Measurements from ENCODE around the gene ANKRD33B. TPM values are rescaled to one million over a fixed set of nuclear protein-coding genes. Genes with fewer than 3 reads are reported as not detected.

Gene ANKRD33B
- total RNA-seq, 1 experiment from 2014 or later: 10.9 TPM

DNA sequence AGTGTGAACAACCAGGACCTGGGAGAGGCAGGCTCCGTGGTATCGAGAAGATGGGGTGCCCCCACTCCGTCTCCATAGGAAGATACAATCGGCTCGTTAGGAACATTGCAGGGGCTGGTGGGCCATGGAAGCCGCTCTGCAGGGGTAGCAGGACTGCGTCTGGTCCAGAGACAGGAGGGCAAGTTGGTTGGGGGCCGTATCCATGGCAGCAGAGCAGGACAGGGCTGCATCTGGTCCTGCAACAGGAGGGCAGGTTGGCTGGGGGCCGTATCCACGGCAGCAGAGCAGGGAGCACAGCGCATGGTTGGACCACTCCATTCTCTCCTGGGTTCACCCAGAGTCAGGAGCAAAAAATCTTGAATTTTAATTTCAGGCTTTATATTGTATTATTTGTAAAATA, 98.2 kb downstream of the ANKRD33B start:
- no TSS peak for BruUV-seq (replicated peaks)
- no peaks in the 10 kb centered on the region for H3K79me2 ChIP-seq (ENCODE audit: insufficient read depth, low read length)
- no peak overlapping the region for H3K27ac ChIP-seq (ENCODE audit: low read depth, low read length)
- H3K36me3 ChIP-seq (ENCODE audit: control insufficient read depth in 1 of 2, insufficient read depth in 2 of 2, low read length in 2 of 2): no peaks in the 10 kb centered on the region
- H2AFZ ChIP-seq (ENCODE audit: low read depth, low read length, poor library complexity, severe bottlenecking): no peak overlapping the region
- no peak for ATAC-seq
- no peaks in the 10 kb centered on the region for H3K27me3 ChIP-seq (ENCODE audit: insufficient read depth, low read length)
- ChIA-PET CTCF (no interaction called here), RAD21 (ENCODE audit: low non-redundant PET in 1 of 2, low total read pairs in 2 of 2, uncharacterized antibody in 2 of 2, unreplicated experiment in 2 of 2) (no interaction called here), POLR2A (no interaction called here)
- H3K9ac ChIP-seq (ENCODE audit: low read length): no peak overlapping the region
- no peaks in the 10 kb centered on the region for H3K9me3 ChIP-seq (ENCODE audit: control insufficient read depth in 1 of 2, insufficient read depth in 1 of 2, low read depth in 1 of 2, low read length in 2 of 2)
- intact Hi-C loops (cut with micrococcal nuclease): no loop called here
- no peak for TF ChIP-seq YY1 (IDR thresholded peaks at IDR 0.05; ENCODE audit: extremely low read depth, insufficient replicate concordance, low read depth, low read length)
- no peak for TF ChIP-seq SRF (IDR thresholded peaks at IDR 0.05; ENCODE audit: low read depth)
- DNase-seq (ENCODE audit: low read depth, low spot score): no peak
- H3K9me2 ChIP-seq (ENCODE audit: insufficient read depth): no peaks in the 10 kb centered on the region
- H3K4me3 ChIP-seq (replicated peaks in 1 of 2; ENCODE audit: low read depth in 1 of 2, low read length in 2 of 2): no peak overlapping the region
- no peaks in the 10 kb centered on the region for H4K20me1 ChIP-seq (ENCODE audit: insufficient read depth)
- H3K4me2 ChIP-seq (ENCODE audit: low read length): no peak overlapping the region
- peaks cover 0 to 7% of the 10 kb centered on the region in 2 experiments; a peak in 2 of 4 replicates for H3K4me1 ChIP-seq (ENCODE audit: control insufficient read depth in 1 of 2, insufficient read depth in 2 of 2, low read length in 2 of 2)

- H3K4me1 ChIP-seq (ENCODE audit: control insufficient read depth in 1 of 2, insufficient read depth in 2 of 2, low read length in 2 of 2): peaks cover 0 to 15% of the 10 kb centered on the region in 2 experiments; a peak in 2 of 4 replicates
- no peak for TF ChIP-seq EZH2phosphoT487 (IDR thresholded peaks at IDR 0.05; ENCODE audit: borderline replicate concordance)
- no peak for TF ChIP-seq REST (IDR thresholded peaks at IDR 0.05; ENCODE audit: low read depth)
- TF ChIP-seq, protein P1, sequence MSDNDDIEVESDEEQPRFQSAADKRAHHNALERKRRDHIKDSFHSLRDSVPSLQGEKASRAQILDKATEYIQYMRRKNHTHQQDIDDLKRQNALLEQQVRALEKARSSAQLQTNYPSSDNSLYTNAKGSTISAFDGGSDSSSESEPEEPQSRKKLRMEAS (IDR thresholded peaks at IDR 0.05): no peak
- TF ChIP-seq RAD21 (IDR thresholded peaks at IDR 0.05; ENCODE audit: low read depth): no peak
- TF ChIP-seq ZFX (IDR thresholded peaks at IDR 0.05): no peak
- no peak for TF ChIP-seq SIN3A (IDR thresholded peaks at IDR 0.05; ENCODE audit: low read depth)
- no peak for TF ChIP-seq SP1 (IDR thresholded peaks at IDR 0.05; ENCODE audit: low read depth)
- TF ChIP-seq, protein P2, sequence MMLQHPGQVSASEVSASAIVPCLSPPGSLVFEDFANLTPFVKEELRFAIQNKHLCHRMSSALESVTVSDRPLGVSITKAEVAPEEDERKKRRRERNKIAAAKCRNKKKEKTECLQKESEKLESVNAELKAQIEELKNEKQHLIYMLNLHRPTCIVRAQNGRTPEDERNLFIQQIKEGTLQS (IDR thresholded peaks at IDR 0.05): no peak
- no peak overlapping the region for H3K27ac ChIP-seq (ENCODE audit: low read depth, low read length)
- H3K9me3 ChIP-seq (ENCODE audit: control insufficient read depth in 1 of 2, insufficient read depth in 1 of 2, low read depth in 1 of 2, low read length in 2 of 2): no peaks in the 10 kb centered on the region
- intact Hi-C loops (cut with micrococcal nuclease): no loop called here
- H3K4me2 ChIP-seq (ENCODE audit: low read length): no peak overlapping the region
- ATAC-seq (no peak), DNase-seq (ENCODE audit: low read depth, low spot score) (no peak)
- no peaks in the 10 kb centered on the region for H4K20me1 ChIP-seq (ENCODE audit: insufficient read depth)
- H3K36me3 ChIP-seq (ENCODE audit: control insufficient read depth in 1 of 2, insufficient read depth in 2 of 2, low read length in 2 of 2): no peaks in the 10 kb centered on the region
- H3K4me3 ChIP-seq (replicated peaks in 1 of 2; ENCODE audit: low read depth in 1 of 2, low read length in 2 of 2): no peak overlapping the region
- H3K79me2 ChIP-seq (ENCODE audit: insufficient read depth, low read length): no peaks in the 10 kb centered on the region
- RAD21 ChIA-PET (ENCODE audit: low non-redundant PET in 1 of 2, low total read pairs in 2 of 2, uncharacterized antibody in 2 of 2, unreplicated experiment in 2 of 2): no interaction called here
- POLR2A ChIA-PET: no interaction called here
- CTCF ChIA-PET: interaction anchor here (1.0 kb wide), 1 partner anchor 35 kb away, joined by 4 read pairs; no protein-coding TSS in a partner anchor
- no peak overlapping the region for H3K9ac ChIP-seq (ENCODE audit: low read length)
- no peak overlapping the region for H2AFZ ChIP-seq (ENCODE audit: low read depth, low read length, poor library complexity, severe bottlenecking)
- no TSS peak for BruUV-seq (replicated peaks)
- no peaks in the 10 kb centered on the region for H3K9me2 ChIP-seq (ENCODE audit: insufficient read depth)
- H3K27me3 ChIP-seq (ENCODE audit: insufficient read depth, low read length): no peaks in the 10 kb centered on the region
These were observed 99.0 kb downstream of the ANKRD33B start for GRCh38 chr5:10662661-10663488.

All from HCT116 (cell line).